Measurements from ENCODE around the gene IFNGR1.

IFNGR1 gene

DNA sequence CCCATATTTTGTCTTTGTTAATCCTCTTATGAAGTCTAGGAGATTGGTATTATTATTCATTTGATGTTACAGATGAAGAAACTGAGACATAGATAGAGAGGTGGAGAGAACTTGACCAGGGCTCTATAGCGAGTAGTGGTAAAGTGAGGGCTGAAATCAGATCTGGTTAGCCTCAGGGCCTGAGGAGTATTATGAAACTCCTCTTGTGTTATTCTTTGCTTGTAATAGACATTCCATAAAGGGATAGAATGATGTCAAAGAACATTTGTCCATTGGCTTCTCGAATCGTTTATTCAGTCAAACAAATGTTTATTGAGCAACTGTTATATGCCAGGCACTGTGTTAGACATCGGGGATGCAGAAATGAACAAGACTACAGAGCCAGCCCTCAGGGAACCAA, 45.7 kb downstream of the IFNGR1 start, which contains the start of gene IL22RA2:
TSS of gene IL22RA2 (minus strand) at position 144 of the 400 bp plus-strand sequence. CDS start 11,895 bp downstream, outside the sequence.
- no peak for DNase-seq

DNA sequence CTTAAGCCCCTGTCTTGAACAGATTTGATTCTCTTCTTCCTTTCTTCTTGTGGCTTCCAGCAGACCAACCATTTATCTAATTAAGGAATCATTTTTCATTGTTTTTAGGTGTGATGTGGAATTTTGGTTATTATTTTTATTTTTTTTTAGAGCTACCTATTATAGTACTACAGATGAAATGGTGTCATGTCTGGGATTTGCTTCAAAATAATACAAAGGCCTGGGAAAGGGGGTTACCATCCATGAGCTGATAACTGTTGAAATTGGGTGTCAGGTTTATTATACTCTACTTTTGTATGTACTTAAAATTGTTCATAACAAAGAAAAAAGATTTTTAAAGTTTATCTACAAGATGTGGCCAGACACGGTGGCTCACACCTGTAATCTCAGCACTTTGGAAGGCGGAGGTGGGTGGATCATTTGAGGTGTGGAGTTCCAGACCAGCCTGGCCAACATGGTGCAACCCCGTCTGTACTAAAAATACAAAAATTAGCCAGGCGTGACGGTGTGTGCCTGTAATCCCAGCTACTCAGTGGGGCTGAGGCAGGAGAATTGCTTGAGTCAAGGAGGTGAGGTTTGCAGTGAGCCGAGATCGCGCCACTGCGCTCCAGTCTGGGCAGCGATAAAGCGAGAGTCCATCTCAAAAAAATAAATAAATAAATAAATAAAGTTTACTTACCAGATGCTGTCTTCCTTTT, 46.3 kb downstream of the IFNGR1 start:
- DNase-seq, result no peak

DNA sequence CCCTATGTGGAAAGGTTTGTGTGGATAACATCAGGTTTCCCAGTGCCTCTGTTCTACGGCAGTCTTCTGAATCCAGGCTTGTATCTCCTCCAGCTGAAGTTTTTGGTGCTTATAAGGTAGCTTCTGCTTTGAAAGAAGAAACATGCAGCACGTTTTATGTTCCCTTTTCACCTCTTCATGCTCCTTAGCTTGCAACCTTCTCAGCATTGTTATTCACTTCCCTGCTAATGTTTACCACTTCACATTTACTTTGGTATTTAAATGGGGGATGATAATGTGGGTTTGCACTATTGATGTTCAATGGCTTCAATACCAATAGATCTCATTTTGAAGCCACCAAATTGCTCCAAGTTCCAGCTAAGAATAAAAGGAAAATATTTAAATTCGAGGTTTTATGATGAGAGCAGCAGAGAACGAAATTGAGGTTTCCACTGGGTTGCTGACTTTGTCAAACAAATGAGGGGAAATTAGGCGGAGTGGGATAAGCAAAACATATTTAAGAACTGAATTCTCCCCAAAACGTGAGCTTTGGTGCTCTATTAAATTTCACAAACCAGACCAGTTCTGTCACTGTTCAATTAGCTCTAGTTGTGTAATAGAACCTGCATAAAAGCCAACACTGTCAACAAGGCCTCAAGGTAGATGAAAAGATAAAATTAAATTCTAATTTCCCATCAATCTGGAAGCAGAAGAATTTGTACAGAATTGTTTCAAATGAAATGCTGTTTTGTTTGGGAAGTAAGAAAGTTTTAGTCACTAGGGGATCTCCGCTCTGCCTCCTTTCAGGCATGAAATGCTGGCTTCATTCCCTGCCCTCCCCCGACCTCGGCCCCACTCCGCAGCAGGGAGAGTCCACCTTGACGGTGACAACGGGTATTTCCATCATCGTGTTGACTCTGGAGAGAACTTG, 47.1 kb downstream of the IFNGR1 start:
- no peak for DNase-seq

GRCh38 chr6:137171053-137171374, 48.2 kb downstream of the IFNGR1 start:
- DNase-seq, result no peak

DNA sequence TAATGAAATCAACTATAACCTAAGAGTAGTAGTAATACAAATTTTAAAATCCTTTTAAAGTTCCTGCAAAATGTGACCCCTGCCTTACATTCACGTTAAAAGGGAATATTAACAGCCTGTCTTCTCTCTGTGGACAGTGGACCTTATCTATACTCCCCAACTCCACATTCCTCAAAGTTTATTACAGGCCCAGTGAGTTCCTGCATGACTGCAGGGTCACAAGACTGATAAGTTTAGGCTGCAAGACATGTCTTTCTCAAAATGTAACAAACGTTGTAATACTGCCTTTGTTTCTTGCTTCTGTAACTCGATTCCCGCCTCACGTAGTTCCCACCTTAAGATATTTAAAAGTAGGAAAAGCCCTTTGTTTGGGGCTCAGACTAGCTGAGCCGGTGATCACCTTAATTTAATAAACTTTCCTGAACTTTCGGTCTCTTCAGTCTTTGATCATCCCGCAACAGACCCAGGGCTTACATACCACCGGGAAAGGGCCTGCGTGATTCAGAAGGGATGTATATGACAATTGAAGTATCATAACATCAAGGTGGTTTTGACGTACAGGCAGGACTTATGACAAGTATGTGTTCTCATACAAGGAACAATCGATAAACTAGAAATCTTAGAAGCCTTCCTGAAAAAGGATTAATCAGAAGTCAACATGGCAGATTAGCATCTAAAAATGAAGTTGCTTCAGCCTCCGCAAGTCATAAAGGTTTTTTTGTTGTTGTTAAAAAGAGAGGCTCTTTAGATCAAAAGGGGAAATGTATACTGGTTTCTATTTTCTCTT, 48.7 kb downstream of the IFNGR1 start:
- no peak for DNase-seq

DNA sequence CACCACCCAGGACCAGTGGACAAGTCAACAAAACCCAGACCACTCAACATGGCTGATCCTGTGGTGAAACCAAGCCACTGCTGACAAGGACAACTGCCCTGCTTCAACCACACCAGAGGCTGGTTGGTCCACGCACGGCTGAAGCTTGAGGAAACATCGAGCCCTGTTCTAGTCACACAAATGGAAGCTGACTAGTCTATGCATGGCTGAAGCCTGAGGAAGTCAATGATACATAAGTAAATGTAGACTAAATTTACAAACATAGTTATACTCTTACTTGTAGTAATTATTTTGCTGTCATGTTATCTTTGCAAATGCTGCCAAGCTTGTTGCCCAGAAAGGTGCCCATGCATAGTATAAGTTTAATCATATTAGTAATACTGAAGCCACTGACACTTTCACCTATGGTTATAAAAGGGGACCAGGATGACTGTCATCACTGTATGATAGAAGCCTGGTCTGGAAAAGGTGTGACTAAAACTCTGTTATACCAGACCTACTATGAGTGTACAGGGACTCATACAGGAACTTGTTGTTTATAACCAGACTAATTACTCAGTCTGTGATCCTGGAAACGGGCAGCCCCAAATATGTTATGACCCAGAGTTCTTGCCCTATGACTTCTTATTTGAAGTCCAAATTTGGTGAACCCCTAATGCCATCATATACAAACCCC, 51.3 kb downstream of the IFNGR1 start:
- DNase-seq, result no peak

DNA sequence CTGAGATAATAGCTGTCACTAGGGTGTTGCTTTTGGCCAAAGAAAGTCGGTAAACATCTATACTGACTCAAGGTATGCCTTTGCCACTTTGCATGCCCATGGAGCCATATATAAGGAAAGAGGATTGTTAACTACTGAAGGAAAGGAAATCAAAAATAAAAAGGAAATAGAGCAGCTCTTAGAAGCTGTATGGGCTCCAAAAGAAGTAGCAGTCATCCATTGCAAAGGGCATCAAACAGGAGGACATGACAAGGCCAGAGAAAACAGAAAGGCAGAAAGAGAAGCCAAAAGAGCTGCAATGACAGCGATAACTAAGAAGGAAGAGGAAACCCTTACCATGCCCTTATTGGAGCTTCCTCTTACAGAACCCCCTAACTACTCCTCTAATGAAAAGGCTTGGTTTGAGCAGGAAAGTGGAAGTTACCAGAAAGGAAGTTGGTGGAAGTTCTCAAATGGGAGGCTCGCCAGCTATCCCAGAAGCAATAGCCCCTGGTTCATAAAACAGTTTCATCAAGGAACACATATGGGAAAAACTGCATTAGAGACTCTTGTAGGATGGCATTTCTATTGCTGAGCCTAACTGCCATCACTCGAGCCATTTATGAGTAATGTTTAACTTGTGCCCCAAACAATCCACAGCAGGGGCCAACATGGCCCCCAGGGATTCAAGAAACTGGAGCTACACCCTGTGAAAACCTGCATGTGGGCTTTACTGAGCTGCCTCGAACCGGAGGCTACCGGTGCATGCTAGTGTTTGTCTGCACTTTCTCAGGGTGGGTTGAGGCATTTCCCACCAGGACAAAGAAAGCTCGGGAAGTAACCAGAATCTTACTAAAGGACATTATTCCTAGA, 52.7 kb downstream of the IFNGR1 start:
- peak; percentile 75 for DNase-seq

GRCh38 chr6:137165375-137166246, 53.6 kb downstream of the IFNGR1 start:
- no peak for DNase-seq

DNA sequence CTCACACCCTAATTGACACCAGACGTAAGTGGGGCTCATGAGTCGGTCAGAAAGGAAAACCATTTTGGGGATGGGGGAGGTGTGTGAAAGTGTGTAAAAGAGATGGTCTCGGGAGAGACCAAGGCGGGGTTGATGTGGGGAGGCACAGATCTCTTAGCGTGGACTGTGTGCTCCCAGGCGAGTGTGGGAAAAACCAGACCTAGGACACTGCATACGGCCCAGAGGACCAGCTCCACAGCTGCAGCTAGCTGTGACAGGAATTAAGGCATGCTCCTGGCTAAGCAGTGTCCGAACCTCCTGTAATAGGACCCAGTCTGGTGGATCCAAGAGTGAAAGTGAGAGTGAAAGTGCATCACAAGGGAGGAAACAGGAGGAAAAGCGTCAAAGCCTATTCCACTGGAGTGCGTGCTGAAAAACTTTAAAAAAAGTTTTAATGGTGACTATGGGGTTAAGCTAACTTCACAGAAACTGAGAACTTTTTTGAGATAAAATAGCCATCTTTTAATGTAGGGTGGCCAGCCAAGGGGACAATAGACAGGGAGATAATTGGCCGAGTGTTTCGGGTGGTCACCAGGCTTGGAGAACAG, 55.4 kb downstream of the IFNGR1 start:
- DNase-seq, result no peak

DNA sequence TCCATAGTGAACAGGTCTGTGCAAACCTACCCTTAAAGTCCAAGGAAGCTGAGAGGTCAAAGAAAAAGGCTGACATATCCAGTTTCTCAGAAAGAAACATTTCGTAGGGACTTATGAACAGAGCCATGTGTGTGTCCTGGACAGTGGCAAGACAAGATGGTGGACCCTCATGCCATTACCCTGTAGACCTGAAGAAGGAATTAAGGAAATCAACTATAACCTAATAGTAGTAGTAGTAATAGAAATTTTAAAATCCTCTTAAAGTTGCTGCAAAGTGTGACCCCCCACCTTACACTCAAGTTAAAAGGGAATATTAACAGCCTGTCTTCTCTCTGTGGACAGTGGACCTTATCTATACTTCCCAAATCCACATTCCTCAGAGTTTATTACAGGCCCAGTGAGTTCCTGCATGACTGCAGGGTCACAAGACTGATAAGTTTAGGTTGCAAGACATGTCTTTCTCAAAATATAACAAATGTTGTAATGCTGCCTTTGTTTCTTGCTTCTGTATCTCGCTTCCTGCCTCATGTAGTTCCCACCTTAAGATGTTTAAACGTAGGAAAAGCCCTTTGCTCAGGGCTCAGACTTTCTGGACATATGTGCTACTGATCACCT, 56.4 kb downstream of the IFNGR1 start:
- DNase-seq, result peak; percentile 62

- no peak for DNase-seq
These were observed 57.2 kb downstream of the IFNGR1 start for GRCh38 chr6:137161949-137162348.

DNA sequence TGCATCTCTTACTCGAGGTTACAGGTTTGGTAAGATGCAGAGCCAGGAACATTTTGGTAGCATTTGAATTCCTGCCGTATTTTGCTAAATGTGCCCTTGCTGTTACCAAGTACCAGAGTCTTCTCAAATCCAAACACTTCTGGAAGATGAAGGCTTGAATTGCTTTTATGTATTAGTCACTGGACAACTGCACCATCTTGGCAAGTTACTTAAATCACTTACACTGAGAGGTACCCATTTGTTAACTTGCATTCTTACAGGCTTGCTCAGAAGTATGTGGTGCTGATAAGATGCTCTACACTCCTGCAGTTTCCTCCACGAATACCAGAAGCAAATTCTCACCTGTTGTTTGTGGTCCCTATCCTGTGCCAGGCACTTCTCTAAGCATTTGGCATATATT, 58.4 kb downstream of the IFNGR1 start:
- DNase-seq, result no peak

DNA sequence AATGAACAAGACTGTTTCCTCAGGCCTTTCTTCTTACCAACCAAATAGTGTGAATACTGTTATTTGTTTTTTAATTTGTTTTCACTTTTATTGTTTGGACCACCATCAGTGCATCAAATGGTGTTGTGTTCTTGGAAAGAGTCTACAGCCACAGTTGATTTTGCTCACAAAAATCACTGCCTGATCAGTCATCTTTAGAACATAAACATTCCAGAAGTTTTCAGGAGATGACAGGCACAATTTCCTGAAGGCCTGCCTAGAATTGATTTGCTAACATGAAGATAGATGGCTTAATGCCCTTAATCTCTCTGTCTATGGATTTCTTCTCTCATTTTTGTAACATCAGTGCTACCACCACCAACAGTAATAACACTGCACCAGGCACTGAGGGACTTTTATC, 59.3 kb downstream of the IFNGR1 start:
- no peak for DNase-seq

- DNase-seq, result no peak
These were observed 61.6 kb downstream of the IFNGR1 start for GRCh38 chr6:137157601-137158000.

DNA sequence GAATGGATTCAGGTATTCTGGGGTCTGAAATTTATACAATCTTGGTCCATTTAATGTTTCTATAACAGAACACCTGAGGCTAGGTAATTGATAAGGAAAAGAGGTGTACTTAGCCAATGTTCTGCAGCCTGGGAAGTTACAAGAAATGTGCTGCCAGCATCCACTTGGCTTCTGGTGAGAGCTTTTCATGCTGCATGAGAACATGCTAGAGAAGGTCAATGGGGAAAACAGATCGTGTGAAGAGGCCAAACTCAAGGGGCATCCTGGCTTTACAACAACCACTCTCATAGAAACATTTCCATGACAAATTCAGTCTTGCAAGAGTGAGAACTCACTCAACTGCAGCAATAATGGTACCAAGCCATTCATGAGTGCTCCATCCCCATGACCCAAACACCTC, 62.5 kb downstream of the IFNGR1 start:
- no peak for DNase-seq

DNA sequence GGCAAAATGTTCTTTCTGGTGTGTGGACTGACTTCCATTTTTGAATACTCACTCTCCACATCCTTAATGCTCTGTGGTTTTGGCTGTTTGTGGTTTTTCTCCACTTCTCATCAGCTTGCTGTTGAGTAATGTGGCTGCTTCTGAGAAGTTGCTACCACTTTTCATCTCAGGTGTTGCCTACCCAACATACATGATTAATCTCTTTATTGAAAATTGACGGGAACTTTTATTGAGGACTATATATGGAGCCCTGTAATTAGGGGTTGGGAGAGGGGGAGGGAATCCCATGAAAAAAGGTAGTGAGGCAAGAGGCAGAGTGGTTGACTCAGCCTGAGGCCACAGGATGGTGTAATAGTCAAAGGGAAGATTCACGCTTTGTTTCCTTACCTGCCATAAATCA, 63.4 kb downstream of the IFNGR1 start:
- DNase-seq, result peak; percentile 77

DNA sequence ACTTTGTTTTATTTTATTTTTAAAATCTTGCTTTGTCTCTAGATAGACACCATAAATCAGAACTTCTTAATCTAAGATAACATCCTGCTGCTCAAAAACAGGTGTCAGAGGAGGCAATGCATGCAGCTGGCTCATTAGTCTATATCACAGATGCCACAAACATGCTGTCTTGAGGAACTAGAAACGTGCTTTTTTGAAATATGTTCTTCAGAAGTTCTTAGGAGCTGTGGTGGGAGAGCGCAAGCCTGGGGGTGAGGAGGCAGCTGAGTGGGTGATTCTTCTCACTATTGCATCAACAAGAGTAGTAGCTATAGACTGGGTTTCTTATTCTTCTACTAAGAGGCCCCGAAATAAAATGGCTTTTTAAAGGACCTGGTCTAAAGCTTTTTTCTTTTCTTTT, 69.1 kb downstream of the IFNGR1 start:
- peak; percentile 72 for DNase-seq

GRCh38 chr6:137149035-137149393, 70.2 kb downstream of the IFNGR1 start:
- no peak for DNase-seq

DNA sequence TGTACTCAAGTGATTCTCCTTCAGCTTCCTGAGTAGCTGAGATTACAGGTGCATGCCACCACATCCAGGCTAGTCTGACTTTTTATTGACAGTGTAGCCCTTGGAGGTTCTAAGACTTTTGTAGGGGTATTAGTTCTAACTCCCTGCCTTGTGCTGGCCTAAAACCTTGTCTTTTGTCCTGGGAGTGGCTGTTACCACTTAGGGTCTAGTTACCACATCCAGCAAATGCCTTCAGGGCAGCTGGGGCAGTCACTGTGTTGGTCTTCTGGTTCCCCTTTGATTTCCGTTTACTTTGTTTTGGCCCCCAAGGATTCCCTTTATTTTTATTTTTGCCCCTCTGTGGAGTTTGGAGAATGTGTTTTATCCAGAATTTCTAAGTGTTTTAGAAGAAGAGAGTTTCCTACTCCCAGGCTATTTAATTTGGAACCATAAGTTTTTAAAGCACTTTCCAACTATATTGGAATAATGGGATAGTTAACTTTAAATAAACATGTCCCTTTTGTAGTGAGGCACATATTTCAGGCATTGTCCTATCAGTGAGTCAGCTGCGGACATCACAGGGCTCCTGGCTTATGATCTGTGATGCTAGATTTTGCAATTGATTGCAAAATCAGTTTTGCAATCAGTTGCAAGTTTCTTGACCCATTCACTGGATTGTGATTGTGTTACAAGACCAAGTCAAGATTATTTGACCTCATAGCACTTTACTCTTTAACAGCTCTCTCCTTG, 70.7 kb downstream of the IFNGR1 start:
- DNase-seq, result peak; percentile 97
